GM18519 (cell line): ENCODE data around the gene ATXN2.
A peak's percentile ranks its signal among the peaks of the same experiment; 100 is the strongest.
"Not testable (repeated sequence)": the region's sequence is repeated elsewhere in the genome, so short reads cannot be mapped to it uniquely, and the experiment has no call there.

Experiments
- ATAC-seq: cut with Tn5 transposase; IDR thresholded peaks from one replicate; pipeline ENCODE4 v1.9.1; 2021; ENCODE audit warnings: mild to moderate bottlenecking, moderate library complexity; ENCODE audit not compliant: unreplicated experiment, low FRiP score

ATXN2 gene

GRCh38 chr12:111600205-111600642 is 1.1 kb upstream of the ATXN2 start:
- ATAC-seq: no peak

GRCh38 chr12:111599453-111600204 is 514 bp upstream of the ATXN2 start:
- ATAC-seq: peak; percentile 52

GRCh38 chr12:111597831-111598636 is 1.1 kb downstream of the ATXN2 start:
- ATAC-seq: no peak

- ATAC-seq: no peak
Measured at GRCh38 chr12:111596985-111597830, 1.9 kb downstream of the ATXN2 start.

GRCh38 chr12:111595341-111595835 is 3.7 kb downstream of the ATXN2 start:
- ATAC-seq: not testable (repeated sequence)

GRCh38 chr12:111591399-111592010 is 7.6 kb downstream of the ATXN2 start:
- not testable (repeated sequence) for ATAC-seq

- no peak for ATAC-seq
Measured at GRCh38 chr12:111590552-111590951, 8.6 kb downstream of the ATXN2 start.

- no peak for ATAC-seq
Measured at GRCh38 chr12:111589601-111590000, 9.5 kb downstream of the ATXN2 start.

- no peak for ATAC-seq
Measured at GRCh38 chr12:111588010-111588409, 11.1 kb downstream of the ATXN2 start.

GRCh38 chr12:111586986-111587385 is 12.1 kb downstream of the ATXN2 start:
- ATAC-seq: no peak

GRCh38 chr12:111585690-111586089 is 13.4 kb downstream of the ATXN2 start:
- ATAC-seq: no peak

GRCh38 chr12:111584959-111585358 is 14.2 kb downstream of the ATXN2 start:
- no peak for ATAC-seq

GRCh38 chr12:111583506-111583905 is 15.6 kb downstream of the ATXN2 start:
- ATAC-seq: not testable (repeated sequence)

GRCh38 chr12:111582133-111582747 is 16.9 kb downstream of the ATXN2 start:
- no peak for ATAC-seq

- no peak for ATAC-seq
Measured at GRCh38 chr12:111581434-111582132, 17.5 kb downstream of the ATXN2 start.

- no peak for ATAC-seq
Measured at GRCh38 chr12:111580737-111581136, 18.4 kb downstream of the ATXN2 start.

GRCh38 chr12:111580119-111580425 is 19.0 kb downstream of the ATXN2 start:
- ATAC-seq: no peak

GRCh38 chr12:111578971-111579340 is 20.2 kb downstream of the ATXN2 start:
- no peak for ATAC-seq

GRCh38 chr12:111578276-111578970 is 20.7 kb downstream of the ATXN2 start:
- ATAC-seq: no peak
